GM18498 (cell line): Measurements from ENCODE around the gene EPB41L5.
"Not testable (repeated sequence)": the region's sequence is repeated elsewhere in the genome, so short reads cannot be mapped to it uniquely, and the experiment has no call there.

Experiments used
- ATAC-seq: cut with Tn5 transposase; IDR thresholded peaks from one replicate; pipeline ENCODE4 v1.9.1; 2021; ENCODE audit warnings: mild to moderate bottlenecking, moderate library complexity; ENCODE audit not compliant: unreplicated experiment

The EPB41L5 gene

DNA sequence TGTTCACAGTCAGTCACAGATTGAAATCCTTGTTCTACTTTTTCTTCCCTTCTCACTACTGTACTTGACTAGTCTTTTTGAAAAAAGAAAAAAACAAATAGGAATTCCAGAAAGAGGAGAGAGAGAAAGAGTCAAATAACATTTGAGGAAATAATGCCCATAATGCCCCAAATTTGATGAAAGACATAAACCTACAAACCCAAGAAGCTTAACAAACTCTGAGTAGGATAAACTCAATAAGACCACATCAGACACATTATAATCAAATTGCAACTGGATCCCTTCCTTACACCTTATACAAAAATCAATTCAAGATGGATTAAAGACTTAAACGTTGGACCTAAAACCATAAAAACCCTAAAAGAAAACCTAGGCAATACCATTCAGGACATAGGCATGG, 179.4 kb downstream of the EPB41L5 start:
- no peak for ATAC-seq

- no peak for ATAC-seq
Measured at GRCh38 chr2:120195553-120195952, 182.7 kb downstream of the EPB41L5 start.

GRCh38 chr2:120199817-120200459, 187.1 kb downstream of the EPB41L5 start:
- not testable (repeated sequence) for ATAC-seq

DNA sequence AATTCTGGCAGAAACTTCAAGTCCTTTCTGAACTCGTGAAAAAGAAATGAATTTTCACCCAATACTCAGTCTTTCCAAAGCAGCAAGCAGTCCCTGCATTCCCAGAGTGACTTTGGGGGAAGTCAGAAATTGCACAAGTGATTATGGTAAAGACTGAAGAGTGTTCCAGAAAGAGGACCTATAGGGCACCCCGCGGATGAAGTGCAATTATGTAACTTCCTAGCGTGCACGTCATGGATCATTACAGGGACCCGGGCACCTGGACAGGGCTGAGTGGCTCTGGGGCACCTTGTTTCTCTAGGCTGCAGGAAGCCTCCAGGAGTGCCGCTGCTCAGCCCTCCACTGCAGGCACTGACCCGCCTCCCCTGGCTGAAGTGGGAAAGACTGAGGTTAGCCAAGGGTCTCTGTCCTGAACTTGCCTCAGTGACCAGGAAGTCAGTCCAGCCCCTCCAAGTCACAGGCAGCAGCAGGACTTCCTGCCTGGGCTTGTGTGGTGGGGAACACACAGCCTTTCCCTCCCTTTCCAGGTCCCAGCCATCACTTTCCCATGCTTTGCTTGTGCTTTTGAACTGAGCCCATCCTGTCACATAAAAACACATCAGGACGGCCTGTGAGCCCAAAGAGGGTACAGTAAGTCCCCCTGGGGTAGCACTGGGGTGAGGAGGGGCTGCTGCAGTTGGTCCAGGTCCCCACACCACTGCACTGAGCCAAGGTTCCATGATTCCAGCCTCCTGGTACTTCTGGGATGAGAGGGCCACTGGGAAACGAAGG, 190.6 kb downstream of the EPB41L5 start:
- ATAC-seq: no peak

GRCh38 chr2:120204022-120204405, 191.1 kb downstream of the EPB41L5 start:
- ATAC-seq: no peak

DNA sequence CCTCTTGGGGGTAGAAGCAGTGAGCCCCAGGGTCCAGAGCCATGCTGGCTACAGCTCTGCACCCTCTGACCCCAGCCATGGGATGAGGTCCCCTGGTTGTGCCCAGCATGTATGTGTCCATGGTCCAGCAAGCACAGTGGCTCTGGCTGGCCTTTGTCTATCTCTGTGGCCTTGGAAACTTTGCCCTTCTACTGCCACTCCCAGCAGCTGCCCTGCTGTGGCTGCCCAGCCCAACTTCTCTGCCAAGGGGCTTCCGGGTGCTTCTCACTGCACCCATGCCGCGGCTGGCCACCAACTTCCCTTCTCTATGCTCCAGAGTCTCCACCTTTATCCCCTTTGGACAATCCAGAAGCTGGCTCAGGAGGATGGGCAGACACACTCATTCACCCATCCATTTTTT, 191.5 kb downstream of the EPB41L5 start:
- ATAC-seq: no peak

DNA sequence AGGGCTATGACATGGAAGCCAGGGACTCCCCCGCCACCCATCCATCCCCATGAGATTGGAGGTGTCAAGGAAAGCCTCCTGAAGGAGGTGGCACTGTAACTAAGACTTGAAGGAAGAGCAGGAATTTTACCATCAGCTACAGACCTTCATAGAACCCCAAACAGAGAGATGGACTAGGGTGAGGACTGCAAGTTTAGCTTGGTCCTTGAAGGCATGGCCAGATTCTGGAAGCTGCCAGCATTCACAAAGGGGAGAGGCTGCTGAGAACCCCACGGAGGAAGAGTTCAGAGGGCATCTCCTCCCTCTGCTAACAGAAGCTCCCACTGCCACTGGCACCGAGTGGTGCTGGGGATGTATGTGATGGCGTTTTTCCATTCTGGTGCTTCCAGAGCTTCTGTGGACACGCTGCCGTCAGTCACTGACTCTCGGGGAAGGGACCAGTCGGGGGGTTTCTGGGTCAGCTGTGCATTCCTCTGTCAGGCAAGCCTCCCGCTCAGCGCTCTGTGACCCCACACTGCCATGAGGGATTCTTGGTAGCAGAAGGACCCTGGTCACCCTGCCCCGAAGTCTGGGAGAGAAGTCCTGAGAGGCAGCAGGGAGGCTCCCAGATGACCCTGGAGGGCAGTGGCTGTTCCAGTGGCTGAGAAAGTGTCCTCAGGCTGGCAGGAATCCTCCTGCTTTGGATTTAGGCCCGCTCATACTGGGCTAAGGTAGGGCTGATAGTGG, 192.2 kb downstream of the EPB41L5 start:
- no peak for ATAC-seq

DNA sequence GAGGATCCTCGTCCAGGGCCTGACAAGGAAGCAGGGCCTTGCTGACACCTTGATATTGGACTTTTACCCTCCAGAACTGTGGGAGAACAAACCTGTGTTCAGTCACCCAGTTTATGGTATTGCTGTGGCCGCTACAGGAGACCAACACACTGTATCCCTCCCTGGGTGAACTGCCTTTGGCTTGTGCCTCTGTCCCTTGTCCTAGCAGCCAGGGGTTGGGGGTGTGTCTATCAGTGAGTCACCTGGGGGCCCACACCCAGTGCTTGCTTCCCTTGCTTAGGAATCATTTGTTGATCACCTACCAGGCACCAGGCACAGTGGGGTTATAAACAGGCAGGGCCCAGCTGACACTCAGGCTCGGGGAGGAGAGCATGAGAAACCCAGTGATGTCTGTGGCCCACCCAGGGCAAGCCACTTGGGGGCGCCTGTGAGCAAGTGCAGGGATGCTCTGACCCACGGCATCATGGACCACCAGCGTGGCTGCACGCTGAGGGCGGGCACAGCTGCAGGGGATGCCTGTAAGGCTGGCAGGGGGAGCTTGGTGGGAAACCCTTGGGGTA, 193.2 kb downstream of the EPB41L5 start:
- no peak for ATAC-seq

DNA sequence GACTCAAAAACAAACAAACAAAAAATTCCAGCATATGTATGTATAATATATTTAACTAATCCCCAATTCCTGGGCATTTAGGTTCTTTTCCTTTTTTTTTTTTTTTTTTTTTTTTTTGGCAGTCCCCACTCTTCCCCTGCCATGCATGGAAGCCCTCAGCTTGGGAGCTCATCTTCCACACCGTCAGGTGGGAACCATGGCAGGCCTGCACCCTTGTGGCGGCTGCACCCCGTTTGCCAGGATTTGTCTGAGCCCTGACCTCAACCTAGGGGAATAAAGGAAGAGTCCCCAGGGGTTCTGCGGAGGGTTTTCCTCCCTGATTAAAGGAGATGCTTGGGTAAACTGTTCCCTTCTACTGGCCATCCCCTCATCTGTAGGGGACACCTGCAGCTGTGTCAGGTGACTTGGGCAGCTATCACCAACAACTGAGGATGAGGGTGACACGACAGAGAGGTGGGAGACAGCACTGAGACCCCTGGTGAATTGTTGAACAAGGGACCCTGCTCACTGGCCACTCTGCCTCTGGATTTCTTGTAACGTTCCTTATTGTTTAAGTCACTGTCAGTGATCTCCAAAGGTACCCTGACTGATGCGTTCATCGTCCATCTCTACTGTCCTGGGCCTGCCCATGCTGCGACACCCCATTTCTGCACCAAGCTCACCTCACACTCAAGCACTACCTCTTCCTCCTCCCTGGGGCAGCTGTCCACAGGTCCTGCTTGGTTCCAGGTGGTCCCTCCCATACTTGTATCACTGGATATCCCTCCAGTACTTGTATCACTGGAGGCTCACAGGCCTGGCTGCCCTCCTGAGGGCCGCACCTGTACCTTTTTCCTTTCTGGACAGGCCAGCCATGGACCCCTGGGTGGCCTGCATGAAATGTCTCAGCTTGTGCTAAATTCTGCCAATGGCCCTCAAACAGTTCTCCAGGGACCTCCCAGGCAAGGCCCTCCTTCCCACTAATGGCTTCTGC, 195.8 kb downstream of the EPB41L5 start:
- ATAC-seq: no peak

DNA sequence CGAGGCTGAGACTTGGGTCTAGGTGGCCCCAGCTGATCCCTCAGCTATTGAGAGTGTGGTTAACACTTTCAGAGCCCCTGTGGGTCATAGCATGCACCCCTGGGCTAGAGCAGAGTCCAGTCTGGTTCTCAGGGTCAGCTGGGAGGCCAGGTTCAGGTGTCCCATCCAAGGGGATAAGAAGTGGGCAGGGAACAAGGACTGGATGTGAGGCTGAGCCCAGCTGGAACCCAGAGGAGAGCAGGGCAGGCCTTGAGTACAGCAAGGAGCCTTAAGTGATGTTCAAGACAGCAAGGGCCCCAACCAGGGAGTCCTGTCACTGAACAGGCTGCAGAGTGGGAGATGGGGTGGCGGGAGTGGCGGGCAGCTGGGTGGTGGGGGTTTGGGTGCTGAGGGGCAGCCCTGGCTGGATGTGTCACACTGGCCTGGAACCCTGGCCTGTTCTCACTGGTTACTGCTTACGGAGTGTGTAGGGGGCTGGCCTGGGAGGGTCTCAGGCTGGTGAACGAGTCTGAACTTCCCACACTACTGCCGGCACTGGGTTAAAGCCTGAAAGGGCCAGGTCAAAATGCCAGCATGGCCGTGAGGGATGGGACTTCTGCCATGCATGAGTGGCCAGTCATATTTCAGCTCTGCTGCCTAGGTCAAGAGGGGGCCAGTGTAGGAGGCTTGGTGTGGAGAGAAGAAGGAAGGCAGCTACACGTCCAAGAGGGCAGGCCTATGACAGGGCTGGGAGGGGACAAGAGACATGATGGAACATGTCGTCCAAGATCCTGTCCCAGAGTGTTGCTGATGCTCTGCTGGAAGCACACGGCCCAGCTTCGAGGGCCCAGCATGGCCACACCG, 196.8 kb downstream of the EPB41L5 start:
- no peak for ATAC-seq

DNA sequence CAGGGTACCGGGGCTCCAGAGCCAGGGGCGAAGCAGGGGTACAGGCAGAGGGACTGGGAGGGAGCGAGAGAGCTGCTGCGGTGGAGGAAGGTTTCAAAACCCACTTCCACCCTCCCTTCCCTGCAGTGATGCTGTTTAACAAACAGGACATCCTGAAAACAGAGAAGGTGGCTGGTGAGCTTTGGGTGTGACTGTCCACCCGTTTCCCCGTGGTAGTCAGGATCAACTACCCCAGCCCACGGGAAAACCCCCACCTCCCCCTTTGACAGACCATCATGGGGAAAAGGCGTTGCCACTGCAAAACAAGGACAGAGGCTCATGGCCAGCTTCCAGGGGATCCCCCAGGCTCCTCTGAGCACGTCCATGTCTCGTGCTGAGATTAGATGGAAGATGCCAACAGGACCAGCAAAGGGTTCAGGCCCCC, 197.4 kb downstream of the EPB41L5 start:
- no peak for ATAC-seq

DNA sequence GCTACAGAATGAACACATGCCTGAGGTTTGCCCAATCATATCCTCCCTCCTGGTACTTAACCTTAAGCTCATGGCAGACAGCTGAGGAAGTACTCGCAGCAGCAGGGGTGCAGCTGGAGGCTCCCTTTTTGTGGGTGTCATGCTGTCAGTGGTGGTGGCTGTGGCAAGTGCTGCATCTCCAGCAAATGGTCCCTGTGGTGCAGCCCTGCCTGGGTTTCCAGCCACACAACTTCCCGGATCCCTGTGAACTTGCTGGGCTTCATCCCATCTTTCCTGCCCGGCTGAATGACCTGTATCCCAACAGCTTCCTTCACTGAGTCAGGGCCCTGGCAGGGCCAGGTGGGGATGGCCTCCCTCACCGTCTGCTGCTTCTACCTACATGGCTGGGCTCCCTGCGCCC, 205.3 kb downstream of the EPB41L5 start:
- ATAC-seq: no peak

GRCh38 chr2:120219291-120219690, 206.4 kb downstream of the EPB41L5 start:
- no peak for ATAC-seq

GRCh38 chr2:120219766-120220165, 206.9 kb downstream of the EPB41L5 start:
- no peak for ATAC-seq

- ATAC-seq: no peak
Measured at GRCh38 chr2:120220756-120221155, 207.9 kb downstream of the EPB41L5 start.

- no peak for ATAC-seq
Measured at GRCh38 chr2:120221616-120222015, 208.7 kb downstream of the EPB41L5 start.

GRCh38 chr2:120222186-120223033, 209.5 kb downstream of the EPB41L5 start:
- no peak for ATAC-seq

- peak; percentile 89 for ATAC-seq
Measured at GRCh38 chr2:120223034-120223912, 210.4 kb downstream of the EPB41L5 start, which contains the start of gene TMEM185B. TSS of gene TMEM185B (minus strand) at chr2:120223400. CDS start at chr2:120222976, 424 bp downstream.
